D721Med (cell line): Measurements from ENCODE around the gene TMEM80.

Source experiments
- DNase-seq: peaks from one replicate; pipeline ENCODE4 v3.0.0; 2011; ENCODE audit warnings: low spot score; ENCODE audit not compliant: insufficient read length
- FAIRE-seq: peaks from 2 replicates; lab custom pipeline; 2011; peaks lifted over from hg19 to GRCh38; lab: Jason Lieb, UNC
- TF ChIP-seq, protein P1 (sequence below): IDR thresholded peaks from 2 replicates; pipeline ENCODE4 v1.5.1; 2012; ENCODE audit warnings: mild to moderate bottlenecking, control low read depth; ENCODE audit not compliant: insufficient read depth; ENCODE audit errors: missing control alignments

The TMEM80 gene

DNA sequence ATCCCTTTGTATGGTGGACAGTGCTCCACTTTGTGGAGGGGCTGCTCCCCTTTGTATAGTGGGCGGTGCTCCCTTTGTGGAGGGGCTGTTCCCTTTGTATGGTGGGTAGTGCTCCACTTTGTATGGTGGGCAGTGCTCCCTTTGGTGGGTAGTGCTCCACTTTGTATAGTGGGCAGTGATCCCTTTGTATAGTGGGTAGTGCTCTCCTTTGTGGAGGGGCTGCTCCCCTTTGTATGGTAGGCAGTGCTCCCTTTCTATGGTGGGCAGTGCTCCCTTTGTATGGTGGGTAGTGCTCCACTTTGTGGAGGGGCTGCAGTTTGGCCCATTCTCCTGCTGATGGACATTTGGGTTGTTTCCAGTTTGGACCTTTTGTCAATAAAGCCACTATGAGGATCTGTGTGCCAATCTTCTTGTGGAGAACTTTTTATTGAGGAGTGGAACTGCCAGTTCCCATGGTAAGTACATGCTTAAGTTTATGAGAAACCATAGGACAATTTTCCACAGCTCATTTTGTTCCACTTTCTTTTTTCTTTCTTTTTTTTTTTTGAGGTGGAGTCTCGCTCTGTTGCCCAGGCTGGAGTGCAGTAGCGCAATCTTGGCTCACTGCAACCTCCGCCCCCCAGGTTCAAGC, 47.1 kb downstream of the TMEM80 start:
- no peak for FAIRE-seq
- TF ChIP-seq, protein P1, sequence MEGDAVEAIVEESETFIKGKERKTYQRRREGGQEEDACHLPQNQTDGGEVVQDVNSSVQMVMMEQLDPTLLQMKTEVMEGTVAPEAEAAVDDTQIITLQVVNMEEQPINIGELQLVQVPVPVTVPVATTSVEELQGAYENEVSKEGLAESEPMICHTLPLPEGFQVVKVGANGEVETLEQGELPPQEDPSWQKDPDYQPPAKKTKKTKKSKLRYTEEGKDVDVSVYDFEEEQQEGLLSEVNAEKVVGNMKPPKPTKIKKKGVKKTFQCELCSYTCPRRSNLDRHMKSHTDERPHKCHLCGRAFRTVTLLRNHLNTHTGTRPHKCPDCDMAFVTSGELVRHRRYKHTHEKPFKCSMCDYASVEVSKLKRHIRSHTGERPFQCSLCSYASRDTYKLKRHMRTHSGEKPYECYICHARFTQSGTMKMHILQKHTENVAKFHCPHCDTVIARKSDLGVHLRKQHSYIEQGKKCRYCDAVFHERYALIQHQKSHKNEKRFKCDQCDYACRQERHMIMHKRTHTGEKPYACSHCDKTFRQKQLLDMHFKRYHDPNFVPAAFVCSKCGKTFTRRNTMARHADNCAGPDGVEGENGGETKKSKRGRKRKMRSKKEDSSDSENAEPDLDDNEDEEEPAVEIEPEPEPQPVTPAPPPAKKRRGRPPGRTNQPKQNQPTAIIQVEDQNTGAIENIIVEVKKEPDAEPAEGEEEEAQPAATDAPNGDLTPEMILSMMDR, result no peak

DNA sequence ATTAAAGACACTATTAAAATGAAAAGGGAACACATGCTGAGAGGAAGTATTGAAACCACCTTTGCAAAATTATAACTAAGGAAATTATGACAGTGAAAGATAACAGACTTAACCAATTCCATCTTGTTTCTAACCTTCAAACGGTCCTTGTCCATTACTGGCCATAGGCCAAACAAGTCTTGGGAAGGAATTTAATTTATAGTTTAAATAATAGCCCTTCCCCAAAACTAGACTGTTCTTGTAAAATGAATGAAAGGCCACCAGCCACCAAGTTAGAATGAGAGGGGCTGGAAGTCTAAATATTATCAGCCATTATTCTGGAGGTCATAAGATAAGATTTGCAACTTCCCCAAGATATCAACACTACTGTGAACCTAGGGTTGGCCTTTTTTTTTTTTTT, 49.8 kb downstream of the TMEM80 start:
- DNase-seq (no peak), FAIRE-seq (no peak)
- TF ChIP-seq, protein P1, result no peak

More for the DNA sequence above, 47.1 kb downstream of the TMEM80 start:
- no peak for DNase-seq

DNA sequence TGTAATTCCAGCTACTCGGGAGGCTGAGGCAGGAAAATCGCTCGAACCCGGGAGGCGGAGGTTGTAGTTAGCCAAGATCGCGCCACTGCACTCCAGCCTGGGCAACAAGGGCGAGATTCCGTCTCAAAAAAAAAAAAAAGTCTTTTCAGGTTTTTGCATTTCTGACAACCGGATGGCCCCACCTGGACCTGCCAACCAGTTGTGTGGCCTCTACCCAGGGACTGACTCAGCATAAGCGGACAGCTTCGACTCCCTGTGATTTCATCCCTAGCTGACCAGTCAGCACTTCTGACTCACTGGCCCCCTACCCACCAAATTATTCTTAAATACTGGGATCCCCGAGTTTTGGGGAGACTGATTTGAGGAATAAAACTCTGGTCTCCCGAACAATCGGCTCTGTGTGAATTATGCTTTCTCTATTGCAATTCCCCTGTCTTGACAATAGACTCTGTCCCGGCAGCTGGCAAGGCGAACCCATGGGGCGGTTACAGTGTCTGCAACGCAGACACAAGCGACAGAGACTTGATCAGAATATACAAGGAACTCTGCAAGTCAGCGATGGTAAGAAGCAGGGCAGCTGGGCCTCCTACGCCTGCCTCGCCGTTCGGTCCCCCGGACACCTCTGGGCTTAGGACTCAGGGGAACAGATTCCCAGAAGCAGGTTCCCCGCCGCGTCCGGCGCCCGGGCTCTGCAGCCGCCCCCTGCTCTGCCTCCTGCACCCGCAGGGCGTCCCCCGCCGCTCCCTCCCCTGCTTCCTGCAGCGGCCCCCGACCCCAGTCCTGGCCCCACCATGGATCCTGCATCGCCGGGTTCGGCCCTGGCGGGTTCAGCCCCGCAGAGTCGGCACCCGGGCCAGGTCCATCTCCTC, 50.9 kb downstream of the TMEM80 start:
- FAIRE-seq (no peak), DNase-seq (no peak)
- TF ChIP-seq, protein P1, result no peak

DNA sequence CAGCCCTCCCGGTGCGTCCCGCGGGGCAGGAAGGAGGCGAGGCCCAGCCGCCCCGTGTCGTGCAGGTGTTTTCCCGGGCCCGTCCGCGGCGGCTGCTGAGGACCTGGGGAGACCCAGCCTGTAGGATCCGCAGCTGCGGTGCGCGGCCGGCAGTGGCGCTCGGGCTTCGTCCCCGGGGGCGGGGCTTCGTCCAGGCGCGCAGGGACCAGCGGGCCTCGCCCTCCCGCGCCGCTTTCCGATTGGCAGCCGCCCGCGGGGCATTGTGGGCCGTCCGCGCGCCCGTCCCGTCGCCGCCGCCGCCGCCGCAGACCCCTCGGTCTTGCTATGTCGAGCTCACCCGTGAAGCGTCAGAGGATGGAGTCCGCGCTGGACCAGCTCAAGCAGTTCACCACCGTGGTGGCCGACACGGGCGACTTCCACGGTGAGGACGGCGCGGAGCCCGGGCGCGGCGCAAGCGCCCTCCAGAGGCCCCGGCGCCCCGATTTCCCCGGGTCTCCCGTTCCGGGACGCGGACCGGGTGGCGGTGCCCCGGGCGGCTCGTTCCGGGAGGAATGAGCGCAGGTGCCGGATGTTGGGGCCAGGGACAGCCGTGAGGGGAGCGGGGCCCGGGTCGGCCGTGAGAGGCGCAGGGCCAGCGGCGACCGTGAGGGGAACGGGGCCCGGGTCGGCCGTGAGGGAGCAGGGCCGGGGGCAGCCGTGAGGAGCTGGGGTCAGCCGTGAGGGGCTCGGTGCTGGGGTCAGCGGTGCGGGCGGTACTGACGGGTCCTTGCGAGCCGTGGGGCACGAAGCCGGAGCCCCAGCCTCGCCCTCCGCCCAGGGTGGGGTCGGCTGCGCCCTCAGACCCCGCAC, 51.8 kb downstream of the TMEM80 start, which contains the start of gene TALDO1:
Gene TALDO1 (plus strand): TSS at position 307 of the 849 bp plus-strand sequence. CDS start 18 bp downstream, at position 325.
- DNase-seq (peak; percentile 65), FAIRE-seq (no peak)
- TF ChIP-seq, protein P1, result no peak

DNA sequence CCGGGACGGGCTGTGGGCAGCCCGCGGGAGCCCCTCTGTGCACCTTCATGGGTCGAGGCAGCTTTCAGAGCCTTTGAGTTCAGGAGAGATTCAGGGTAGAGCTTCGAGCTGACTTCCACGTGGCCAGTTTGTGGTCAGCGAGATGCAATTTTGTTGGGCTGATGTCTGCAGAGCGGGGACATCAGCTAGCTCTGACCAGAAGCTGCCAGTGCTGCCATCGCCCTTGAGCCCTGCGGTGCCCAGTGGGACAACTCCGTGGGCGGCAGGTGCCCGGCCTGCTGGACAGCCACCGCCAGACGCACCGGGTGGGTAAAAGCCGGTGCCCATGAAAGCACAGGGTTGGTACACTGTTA, 52.4 kb downstream of the TMEM80 start:
- no peak for DNase-seq
- no peak for FAIRE-seq
- TF ChIP-seq, protein P1, result no peak

DNA sequence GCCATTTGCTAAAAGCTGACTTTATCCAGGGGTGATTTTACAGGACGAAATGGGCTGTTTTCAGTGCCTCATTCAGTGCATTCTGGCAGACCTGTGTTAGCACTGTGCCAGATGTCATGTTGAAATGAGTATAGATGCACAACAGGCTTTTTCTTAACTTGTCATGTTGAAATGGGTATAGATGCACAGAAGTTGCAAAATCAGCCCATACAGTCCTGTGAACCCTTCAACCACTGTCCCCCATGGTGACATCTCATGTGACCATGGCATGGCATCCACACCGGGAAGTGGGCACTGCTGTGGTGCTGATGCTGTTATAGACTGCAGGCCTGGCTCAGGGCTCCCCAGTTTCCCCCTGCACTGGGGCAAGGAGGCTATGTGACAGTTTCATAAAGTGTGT, 54.1 kb downstream of the TMEM80 start:
- TF ChIP-seq, protein P1, result no peak
- no peak for FAIRE-seq
- no peak for DNase-seq
